ENCODE measurements around the gene CSF3R.

The CSF3R gene

GRCh38 chr1:36482724-36483388, at the start of gene CSF3R:
TSS of gene CSF3R (minus strand) at chr1:36482913. CDS start at chr1:36479496, 3,417 bp downstream.
- DNase-seq: no peak

- no peak for DNase-seq
These were observed 49.1 kb upstream of the CSF3R start for GRCh38 chr1:36531833-36532232.

GRCh38 chr1:36530791-36531190, 48.1 kb upstream of the CSF3R start:
- no peak for DNase-seq

- no peak for DNase-seq
These were observed 47.5 kb upstream of the CSF3R start for GRCh38 chr1:36530261-36530660.

- DNase-seq: no peak
These were observed 47.1 kb upstream of the CSF3R start for GRCh38 chr1:36529769-36530260.

- DNase-seq: no peak
These were observed 45.9 kb upstream of the CSF3R start for GRCh38 chr1:36528361-36529349.

GRCh38 chr1:36525166-36525565, 42.5 kb upstream of the CSF3R start:
- no peak for DNase-seq

- no peak for DNase-seq
These were observed 41.8 kb upstream of the CSF3R start for GRCh38 chr1:36524359-36525062.

GRCh38 chr1:36523850-36524249, 41.1 kb upstream of the CSF3R start:
- no peak for DNase-seq

- DNase-seq: no peak
These were observed 40.5 kb upstream of the CSF3R start for GRCh38 chr1:36523230-36523495.

- DNase-seq: no peak
These were observed 39.9 kb upstream of the CSF3R start for GRCh38 chr1:36522461-36523229.

- no peak for DNase-seq
These were observed 39.3 kb upstream of the CSF3R start for GRCh38 chr1:36522021-36522420.

- peak; percentile 78 for DNase-seq
These were observed 38.2 kb upstream of the CSF3R start for GRCh38 chr1:36520771-36521420.

GRCh38 chr1:36520056-36520455, 37.3 kb upstream of the CSF3R start:
- DNase-seq: no peak

- no peak for DNase-seq
These were observed 34.5 kb upstream of the CSF3R start for GRCh38 chr1:36517011-36517771.

- peak; percentile 86 for DNase-seq
These were observed 33.8 kb upstream of the CSF3R start for GRCh38 chr1:36516372-36517010.

GRCh38 chr1:36515315-36516138, 32.8 kb upstream of the CSF3R start:
- no peak for DNase-seq

- DNase-seq: no peak
These were observed 31.8 kb upstream of the CSF3R start for GRCh38 chr1:36514501-36514900.

GRCh38 chr1:36513676-36514473, 31.2 kb upstream of the CSF3R start:
- DNase-seq: no peak

Measured in NCI-H2029 (cell line).